NT2/D1 (cell line): ENCODE measurements around the gene PPM1H.

Source experiments
- SUZ12 ChIP-seq: IDR thresholded peaks from 2 replicates; pipeline ENCODE4 v1.6.1; 2011; ENCODE audit not compliant: insufficient read length, insufficient read depth; ENCODE audit errors: extremely low read depth
- ZNF274 ChIP-seq: IDR thresholded peaks from 2 replicates; pipeline ENCODE4 v1.6.1; 2011; ENCODE audit warnings: mild to moderate bottlenecking, low read depth, low read length

DNA sequence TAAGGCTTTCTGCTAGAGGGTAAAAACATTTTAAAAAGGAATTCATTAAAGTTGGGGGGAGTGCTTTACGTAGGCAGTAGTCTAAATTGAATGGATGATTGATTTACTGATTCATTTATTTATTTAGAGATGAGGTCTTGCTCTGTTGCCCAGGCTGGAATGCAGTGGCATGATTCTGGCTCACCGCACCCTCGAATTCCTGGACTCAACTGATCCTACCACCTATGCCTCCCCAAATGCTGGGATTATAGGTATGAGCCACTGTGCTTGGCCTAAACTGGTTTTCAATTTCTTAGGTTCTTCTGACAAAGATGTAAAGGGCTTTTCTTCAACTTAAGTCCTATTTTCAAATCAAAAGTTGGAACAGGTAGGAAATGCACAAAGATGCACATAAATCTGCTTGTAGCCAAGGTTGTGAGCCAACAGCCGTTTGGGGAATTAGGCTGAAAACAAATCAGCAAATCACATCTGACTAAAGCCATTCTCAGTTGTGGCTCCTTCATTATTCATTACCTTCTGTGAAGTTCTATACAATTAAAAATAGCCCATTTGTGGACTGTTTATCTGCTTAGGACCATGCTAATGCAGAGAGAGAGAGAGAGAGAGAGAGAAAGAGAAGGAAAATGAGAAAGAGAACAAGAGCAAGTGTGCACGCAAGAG is 218.0 kb downstream of the PPM1H start:
- TF ChIP-seq SUZ12 (no peak), ZNF274 (no peak)
